Heart right ventricle (tissue), 16 donors: ENCODE data around the gene SYNE1. TPM values are rescaled to one million over a fixed set of nuclear protein-coding genes. Genes with fewer than 3 reads are reported as not detected.
A peak's percentile ranks its signal among the peaks of the same experiment; 100 is the strongest.
"Not testable (repeated sequence)": the region's sequence is repeated elsewhere in the genome, so short reads cannot be mapped to it uniquely, and the experiment has no call there.

Experiments
- ATAC-seq, 8 donors: fragments of 200-7000 bp; cut with Tn5 transposase; one replicate each; pipeline ENCODE4 v1.9.1; 2020; ENCODE audit warnings: mild to moderate bottlenecking in 8 of 8, moderate library complexity in 8 of 8, moderate number of reproducible peaks in 1 of 8
- DNase-seq, 2 donors: peaks; one replicate each; pipeline ENCODE4 v3.0.0-alpha.2; 2020
- H3K27ac ChIP-seq, 10 donors: fragments of 200-600 bp; sonication (generic) in 2 of 10; one replicate each; pipeline versions ENCODE4 v1.5.0 to v1.8.0; 2020 to 2022; ENCODE audit warnings: mild to moderate bottlenecking in 3 of 10
- H3K27me3 ChIP-seq, 7 donors: fragments of 200-600 bp; one replicate each; pipeline ENCODE4 v1.8.0; 2021 to 2022; ENCODE audit warnings: mild to moderate bottlenecking in 2 of 7
- H3K36me3 ChIP-seq, 9 donors: fragments of 200-600 bp; sonication (generic) in 1 of 9; one replicate each; pipeline versions ENCODE4 v1.5.0 to v1.8.0; 2020 to 2022; ENCODE audit warnings: mild to moderate bottlenecking in 2 of 9
- H3K4me1 ChIP-seq, 9 donors: fragments of 200-600 bp; sonication (generic) in 1 of 9; one replicate each; pipeline versions ENCODE4 v1.5.0 to v1.8.0; 2020 to 2022; ENCODE audit warnings: mild to moderate bottlenecking in 4 of 9
- H3K4me3 ChIP-seq, 10 donors: fragments of 200-600 bp; sonication (generic) in 2 of 10; one replicate each; pipeline versions ENCODE4 v1.5.0 to v1.8.0; 2020 to 2022; ENCODE audit warnings: mild to moderate bottlenecking in 7 of 10, moderate library complexity in 2 of 10
- H3K9me3 ChIP-seq, 11 donors: fragments of 200-600 bp in 10 of 11; sonication (generic) in 2 of 11; one replicate each; pipeline versions ENCODE4 v1.5.0 to v1.8.0; 2013 to 2022; ENCODE audit warnings: mild to moderate bottlenecking in 2 of 11, control low read depth in 1 of 11, moderate library complexity in 1 of 11
- CTCF ChIP-seq, 9 donors: fragments of 200-600 bp; sonication (generic) in 2 of 9; IDR thresholded peaks; one replicate each; pipeline versions ENCODE4 v1.5.0 to v1.8.0; 2021 to 2022; ENCODE audit warnings: antibody characterized with exemption in 9 of 9, mild to moderate bottlenecking in 5 of 9, moderate library complexity in 1 of 9
- WGBS, 2 donors: extraction: QIAGEN DNeasy Blood & Tissue Kit; methylation state at CpG; one replicate each; pipeline ENCODE4 v1.1.7; 2013; ENCODE audit warnings: inconsistent platforms in 1 of 2; 5-methylcytosine and 5-hydroxymethylcytosine counted together
- intact Hi-C, 10 donors: fragments of 100-400 bp; cut with DNase I; formaldehyde crosslinking; loops; one replicate each; pipeline versions ENCODE4 v1.11.1 to v1.14.2; 2022
- long read RNA-seq, 3 donors: library from polyadenylated mRNA; unstranded; transcript quantifications; one replicate each; pipeline ENCODE4 v2.0.0, GENCODE V29; 2020 to 2021
- polyA plus RNA-seq, 2 donors: library from polyadenylated mRNA; stranded (reverse); fragments of 200-250 nt; gene quantifications; one replicate each; pipeline ENCODE4 v1.2.3, GENCODE V29; 2013
- total RNA-seq, 10 donors: library from RNA; stranded (reverse); fragmentation: NEBNext Ultra II Directional in 3 of 10; extraction: Animal tissue kit (Norgen Biotek cat#: 25700) in 3 of 10; gene quantifications; one replicate each; pipeline versions ENCODE4 v1.2.1 to v1.2.4, GENCODE V29; 2021 to 2023
- donor health status: Arrhythmogenic right ventricular cardiomyopathy.
- donor health status: ischemic (EF 13 %, LVEDD 7.1; RV severe dilation, severe dysfunction).
- donor health status: healthy with polysubstance abuse.
- donor health status: DM: no; HTN: yes; CAD: no.
- donor health status: DM: no; HTN: no; CAD: no.
- donor health status: ischemic (EF 25% LVEDD 6.9; RV normal size, moderate dysfunction).
- donor health status: ischemic (EF 25% LVEDD 5.7; RV mildly dilated, moderate dysfunction).
- donor health status: healthy.
- donor health status: DM: yes; HTN: yes; CAD: no.
- donor health status: Ischemic cardiomyopathy.
- donor health status: ischemic (EF 35%, LVEDD 5.7; RV mildly dilated, moderate dysfunction).
- donor health status: nonischemic (EF 11% LVEDD 7.7; RV severe dilation, severe dysfunction).
- donor health status: DM: yes; HTN: yes; CAD: no.
- donor health status: PGD.
- donor health status: ischemic (EF 29% LVEDD 5.4; RV normal size, mild dysfunction).
- donor health status: nonischemic (EF 23%, LVEDD 6.1; RV moderate dilation, normal function).

Gene SYNE1
- 100 to 1,000 TPM in 9 of 10 donors, 10 to 100 TPM in 1; 85.8 to 176 (median 138) TPM for total RNA-seq
- polyA plus RNA-seq, result 100 to 1,000 TPM in 1 of 2 donors, 10 to 100 TPM in 1; 18.9 to 113 TPM
- long read RNA-seq, donor 1, transcript SYNE1-203 (18 exons, 3,154 nt), result major isoform, 8 of 31 reads
- long read RNA-seq, donor 1, partial matches to known transcripts, result 13 of 31 reads
- long read RNA-seq, donor 1, other reads (novel, unspliced or antisense), result 9 of 31 reads
- long read RNA-seq, donor 2, transcript SYNE1-203 (18 exons, 3,154 nt), result major isoform, 8 of 43 reads
- long read RNA-seq, donor 2, partial matches to known transcripts, result 17 of 43 reads
- long read RNA-seq, donor 2, other reads (novel, unspliced or antisense), result 15 of 43 reads
- long read RNA-seq, donor 3, full-length matches to known transcripts, result 2 of 70 reads
- long read RNA-seq, donor 3, partial matches to known transcripts, result 50 of 70 reads
- long read RNA-seq, donor 3, other reads (novel, unspliced or antisense), result 18 of 70 reads

DNA sequence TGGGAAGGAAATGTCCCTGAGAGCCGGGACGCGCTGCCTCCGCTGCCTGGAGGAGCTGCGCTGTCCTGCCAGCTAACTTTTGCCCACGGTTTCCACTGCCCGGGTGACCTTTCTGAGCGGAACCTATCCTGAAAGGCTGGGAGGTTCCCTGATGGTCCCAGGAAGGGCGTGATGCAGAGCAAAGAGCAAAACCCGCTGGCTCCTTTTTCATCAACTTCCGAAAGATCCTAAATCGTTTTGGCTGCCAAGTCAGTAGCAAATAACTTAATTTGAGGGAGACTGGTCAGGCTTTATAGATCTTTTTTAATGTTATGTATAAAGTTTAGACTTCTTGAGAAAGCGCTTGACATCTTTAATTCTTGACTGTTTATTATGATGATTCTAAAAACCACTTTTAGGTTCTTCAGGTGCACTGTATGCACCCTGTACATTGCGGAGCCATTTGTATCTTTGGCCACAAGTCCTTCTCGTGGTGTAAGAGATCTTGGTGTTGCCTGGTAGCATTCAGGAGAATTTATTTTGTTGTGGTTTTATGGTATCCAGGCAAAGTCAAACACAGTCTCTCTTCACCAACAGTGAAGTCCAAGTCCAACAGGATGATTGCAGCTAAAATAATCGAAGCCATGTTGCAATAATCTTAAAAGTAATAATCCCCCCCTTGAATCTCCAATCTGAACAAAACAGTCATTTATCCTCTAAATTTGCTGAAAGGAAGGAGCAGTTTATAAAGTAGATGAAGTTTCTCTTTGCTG is at the start of gene SYNE1:
Gene SYNE1 (minus strand): TSS at position 67 of the 752 bp plus-strand sequence. CDS start 9,031 bp downstream, outside the sequence.
- TF ChIP-seq CTCF (IDR thresholded peaks at IDR 0.05), result no peak

DNA sequence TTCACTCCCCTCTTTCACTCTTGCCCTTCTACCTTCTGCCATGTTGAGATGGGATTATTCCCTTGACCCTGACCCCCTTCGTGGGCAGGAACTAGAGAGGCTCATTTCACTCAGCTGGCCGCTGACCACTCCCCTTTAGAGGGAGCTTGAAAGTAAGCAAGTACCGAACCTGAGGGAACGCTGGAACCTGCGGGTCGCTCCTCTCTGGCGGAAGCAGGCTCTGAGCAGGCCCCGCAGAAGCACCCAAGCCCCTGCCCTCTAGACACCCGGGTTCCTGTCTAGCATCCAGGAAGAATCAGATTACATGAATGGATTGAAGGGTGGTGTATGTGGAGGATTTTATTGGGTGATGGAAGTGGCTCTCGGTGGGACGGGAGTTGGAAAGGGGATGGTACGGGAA is 48.7 kb upstream of the SYNE1 start:
- no peak for ATAC-seq
- TF ChIP-seq CTCF (IDR thresholded peaks at IDR 0.05), result no peak
- Histone ChIP-seq H3K27me3 (peaks cover 0 to 8% (median 0%) of the 10 kb centered on the region in 7 donors), H3K4me3 (no peak overlapping the region), H3K4me1 (peaks cover 0 to 9% (median 0%) of the 10 kb centered on the region in 9 donors), H3K27ac (no peak overlapping the region), H3K9me3 (no peaks in the 10 kb centered on the region), H3K36me3 (no peaks in the 10 kb centered on the region)
- DNase-seq, result no peak
- 92 to 93% methylated on average over 12 of the region's 12 CpGs for WGBS, 2 donors
- intact Hi-C loops, result no loop called here

More for the DNA sequence above, at the start of gene SYNE1:
- peak within 1 kb of the TSS; percentile 53 to 82 (median 72) for H3K4me3 ChIP-seq
- peaks cover 0 to 23% (median 0%) of the 10 kb centered on the region in 7 donors for H3K27me3 ChIP-seq
- H3K9me3 ChIP-seq, result no peaks in the 10 kb centered on the region
- DNase-seq (peak in 1 of 2 donors; percentile 13), ATAC-seq (peak; percentile 3 to 83 (median 50))
- peaks cover 0 to 26% (median 13%) of the 10 kb centered on the region in 9 donors for H3K4me1 ChIP-seq
- 26 to 29% methylated on average over 16 of the region's 16 CpGs for WGBS, 2 donors
- intact Hi-C loops, result loop anchor here in 5 of 10 donors (5.0 to 10.0 kb wide), 4 partner anchors 40 to 243 kb away; partner anchors contain the start of gene MYCT1 (in 1 of the 5)
- H3K36me3 ChIP-seq, result no peaks in the 10 kb centered on the region
- H3K27ac ChIP-seq, result peak within 1 kb of the TSS; percentile 24 to 86 (median 79)

DNA sequence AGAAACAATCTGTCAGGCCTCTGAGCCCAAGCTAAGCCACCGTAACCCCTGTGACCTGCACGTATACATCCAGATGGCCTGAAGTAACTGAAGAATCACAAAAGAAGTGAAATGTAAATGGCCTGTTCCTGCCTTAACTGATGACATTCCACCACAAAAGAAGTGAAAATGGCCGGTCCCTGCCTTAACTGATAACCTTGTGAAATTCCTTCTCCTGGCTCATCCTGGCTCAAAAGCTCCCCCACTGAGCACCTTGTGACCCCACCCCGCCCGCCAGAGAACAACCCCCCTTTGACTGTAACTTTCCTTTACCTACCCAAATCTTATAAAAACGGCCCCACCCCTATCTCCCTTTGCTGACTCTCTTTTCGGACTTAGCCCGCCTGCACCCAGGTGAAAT is 45.8 kb upstream of the SYNE1 start:
- H3K27me3 ChIP-seq, H3K36me3 ChIP-seq, DNase-seq, ATAC-seq, H3K27ac ChIP-seq, H3K9me3 ChIP-seq, H3K4me3 ChIP-seq, intact Hi-C loops: not testable (repeated sequence)
- peaks cover 0 to 15% (median 0%) of the 10 kb centered on the region in 9 donors for H3K4me1 ChIP-seq
- WGBS, 2 donors, result 55 to 58% methylated on average over 8 of the region's 8 CpGs

DNA sequence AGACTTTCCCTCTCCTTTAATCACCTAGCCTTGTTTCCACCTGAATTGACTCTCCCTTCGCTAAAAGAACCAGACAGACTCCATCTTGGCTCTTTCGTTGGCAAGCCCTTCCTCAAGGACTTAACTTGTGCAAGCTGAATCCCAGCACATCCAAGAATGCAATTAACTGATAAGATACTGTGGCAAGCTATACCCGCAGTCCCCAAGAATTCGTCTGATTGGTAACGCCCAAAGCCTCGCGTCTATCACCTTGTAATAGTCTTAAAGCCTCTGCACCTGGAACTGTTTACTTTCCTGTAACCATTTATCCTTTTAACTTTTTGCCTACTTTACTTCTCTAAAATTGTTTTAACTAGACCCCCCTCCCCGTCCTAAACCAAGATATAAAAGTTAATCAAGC is 45.0 kb upstream of the SYNE1 start:
- DNase-seq (no peak), ATAC-seq (no peak)
- Histone ChIP-seq H3K4me3 (no peak overlapping the region), H3K9me3 (no peaks in the 10 kb centered on the region), H3K27me3 (peaks cover 0 to 8% (median 0%) of the 10 kb centered on the region in 7 donors), H3K36me3 (no peaks in the 10 kb centered on the region), H3K27ac (no peak overlapping the region), H3K4me1 (peaks cover 0 to 15% (median 0%) of the 10 kb centered on the region in 9 donors)
- intact Hi-C loops, result no loop called here
- no peak for TF ChIP-seq CTCF (IDR thresholded peaks at IDR 0.05)
- 47 to 56% methylated on average over 8 of the region's 8 CpGs for WGBS, 2 donors
